Fibroblast of lung (primary cell): ENCODE measurements around the gene COA7. TPM values are rescaled to one million over a fixed set of nuclear protein-coding genes. Genes with fewer than 3 reads are reported as not detected.

Source experiments
- DNase-seq, 2 donors: peaks; one replicate each; pipeline versions ENCODE4 v3.0.0 to v3.0.0-alpha.2; 2010; ENCODE audit warnings: low read depth in 2 of 2
- H2AFZ ChIP-seq: 2 replicates; pipeline ENCODE4 v1.5.1; 2012; ENCODE audit warnings: low read length, control low read depth, inconsistent platforms
- H3K27ac ChIP-seq: 2 replicates; pipeline ENCODE4 v1.5.1; 2011; ENCODE audit warnings: low read length, control low read depth; ENCODE audit not compliant: insufficient read depth
- H3K27me3 ChIP-seq: 2 replicates; pipeline ENCODE4 v1.5.1; 2011; ENCODE audit warnings: mild to moderate bottlenecking, low read length; ENCODE audit not compliant: control insufficient read depth, insufficient read depth
- H3K36me3 ChIP-seq: 2 replicates; pipeline ENCODE4 v1.5.1; 2011; ENCODE audit warnings: low read length; ENCODE audit not compliant: control insufficient read depth, insufficient read depth
- H3K4me1 ChIP-seq: 2 replicates; pipeline ENCODE4 v1.5.1; 2011; ENCODE audit warnings: low read length; ENCODE audit not compliant: control insufficient read depth, insufficient read depth; ENCODE audit errors: extremely low read depth
- H3K4me2 ChIP-seq: 2 replicates; pipeline ENCODE4 v1.5.1; 2011; ENCODE audit warnings: low read length, control low read depth; ENCODE audit not compliant: insufficient read depth; ENCODE audit errors: extremely low read depth
- H3K4me3 ChIP-seq, 4 experiments: fragments of 200-600 bp in 1 of 4; sonication (generic) in 1 of 4; replicated peaks in 1 of 4; 2 replicates each; pipeline ENCODE4 v1.5.1; 2011 to 2016; ENCODE audit warnings: low read length in 4 of 4, low read depth in 3 of 4, mild to moderate bottlenecking in 3 of 4, control low read depth in 2 of 4, inconsistent platforms in 1 of 4, mixed read lengths in 1 of 4; ENCODE audit not compliant: insufficient read depth in 1 of 4; ENCODE audit errors: control extremely low read depth in 1 of 4
- H3K79me2 ChIP-seq: 2 replicates; pipeline ENCODE4 v1.5.1; 2012; ENCODE audit warnings: mild to moderate bottlenecking, low read length, inconsistent platforms; ENCODE audit not compliant: control insufficient read depth, insufficient read depth
- H3K9ac ChIP-seq: 2 replicates; pipeline ENCODE4 v1.5.1; 2011; ENCODE audit warnings: mild to moderate bottlenecking, low read length, control low read depth; ENCODE audit not compliant: insufficient read depth
- H3K9me3 ChIP-seq: 2 replicates; pipeline ENCODE4 v1.5.1; 2012; ENCODE audit warnings: low read depth, low read length; ENCODE audit not compliant: control insufficient read depth, insufficient read depth
- H4K20me1 ChIP-seq: 2 replicates; pipeline ENCODE4 v1.5.1; 2011; ENCODE audit warnings: low read length; ENCODE audit not compliant: control insufficient read depth, insufficient read depth; ENCODE audit errors: extremely low read depth
- CTCF ChIP-seq, 2 donors: IDR thresholded peaks in 1 of 2; conservative IDR thresholded peaks in 1 of 2; 1 replicate in 1 of 2; 2 replicates in 1 of 2; pipeline ENCODE4 v1.5.1; 2011 to 2012; ENCODE audit warnings: low read length in 2 of 2, control low read depth in 1 of 2, inconsistent platforms in 1 of 2, low read depth in 1 of 2, mild to moderate bottlenecking in 1 of 2
- EZH2 ChIP-seq: IDR thresholded peaks from 2 replicates; pipeline ENCODE4 v1.5.1; 2012; ENCODE audit warnings: low read length, control low read depth, mild to moderate bottlenecking; ENCODE audit errors: missing control alignments
- polyA plus RNA-seq, 2 donors: library from polyadenylated mRNA; depleted of rRNA in 1 of 2; stranded (reverse) in 1 of 2; unstranded in 1 of 2; fragments of >200 nt; gene quantifications; 2 replicates each; pipeline ENCODE4 v1.2.1, GENCODE V29; 2011 to 2012; ENCODE audit warnings: missing spikeins in 1 of 2
- total RNA-seq: library from RNA; depleted of rRNA; stranded (reverse); fragments of >200 nt; gene quantifications from 2 replicates; pipeline ENCODE4 v1.2.1, GENCODE V29; 2014

COA7 gene
- total and polyA plus RNA-seq, 2 donors (not counting 1 experiment from before 2014, with no cell fraction given), result 14.5 to 16.2 TPM

GRCh38 chr1:52680353-52680752 lies 17.8 kb downstream of the COA7 start:
- Histone ChIP-seq H4K20me1 (no peaks in the 10 kb centered on the region), H3K9ac (no peak overlapping the region), H3K4me3 (no peak overlapping the region), H3K4me1 (no peaks in the 10 kb centered on the region), H2AFZ (no peak overlapping the region), H3K27ac (no peak overlapping the region), H3K27me3 (no peaks in the 10 kb centered on the region), H3K79me2 (no peaks in the 10 kb centered on the region), H3K4me2 (no peak overlapping the region), H3K36me3 (no peaks in the 10 kb centered on the region), H3K9me3 (no peaks in the 10 kb centered on the region)
- no peak for DNase-seq
- no peak for TF ChIP-seq EZH2
- no peak for TF ChIP-seq CTCF (conservative IDR thresholded peaks at IDR 0.05 in 1 of 2, IDR thresholded peaks at IDR 0.05 in 1 of 2; ENCODE audit: low read depth in 1 of 2, low read length in 2 of 2)

- no peak for DNase-seq
- no peak overlapping the region for H3K27ac ChIP-seq
These were observed 18.6 kb downstream of the COA7 start for GRCh38 chr1:52679498-52679897.

GRCh38 chr1:52679048-52679447 lies 19.1 kb downstream of the COA7 start:
- no peaks in the 10 kb centered on the region for H3K4me1 ChIP-seq
- H3K79me2 ChIP-seq, result no peaks in the 10 kb centered on the region
- H3K27me3 ChIP-seq, result no peaks in the 10 kb centered on the region
- H3K9me3 ChIP-seq, result no peaks in the 10 kb centered on the region
- no peak overlapping the region for H2AFZ ChIP-seq
- no peak for TF ChIP-seq CTCF (conservative IDR thresholded peaks at IDR 0.05 in 1 of 2, IDR thresholded peaks at IDR 0.05 in 1 of 2; ENCODE audit: low read depth in 1 of 2, low read length in 2 of 2)
- no peak for TF ChIP-seq EZH2
- no peaks in the 10 kb centered on the region for H4K20me1 ChIP-seq
- DNase-seq, result no peak
- no peak overlapping the region for H3K4me3 ChIP-seq
- no peaks in the 10 kb centered on the region for H3K36me3 ChIP-seq
- H3K9ac ChIP-seq, result no peak overlapping the region
- H3K27ac ChIP-seq, result no peak overlapping the region
- H3K4me2 ChIP-seq, result no peak overlapping the region

More at GRCh38 chr1:52679498-52679897, 18.6 kb downstream of the COA7 start:
- no peak overlapping the region for H3K4me3 ChIP-seq
- no peaks in the 10 kb centered on the region for H3K79me2 ChIP-seq
- no peaks in the 10 kb centered on the region for H3K36me3 ChIP-seq
- no peaks in the 10 kb centered on the region for H4K20me1 ChIP-seq
- TF ChIP-seq EZH2, result no peak
- no peak for TF ChIP-seq CTCF (conservative IDR thresholded peaks at IDR 0.05 in 1 of 2, IDR thresholded peaks at IDR 0.05 in 1 of 2; ENCODE audit: low read depth in 1 of 2, low read length in 2 of 2)
- no peaks in the 10 kb centered on the region for H3K4me1 ChIP-seq
- H3K27me3 ChIP-seq, result no peaks in the 10 kb centered on the region
- H3K4me2 ChIP-seq, result no peak overlapping the region
- no peak overlapping the region for H2AFZ ChIP-seq
- H3K9ac ChIP-seq, result no peak overlapping the region
- no peaks in the 10 kb centered on the region for H3K9me3 ChIP-seq
